ENCODE measurements around the gene CASTOR2. TPM values are rescaled to one million over a fixed set of nuclear protein-coding genes. Genes with fewer than 3 reads are reported as not detected.
"Not testable (repeated sequence)": the region's sequence is repeated elsewhere in the genome, so short reads cannot be mapped to it uniquely, and the experiment has no call there.

Gene CASTOR2
- total and polyA plus RNA-seq, 2 of the 13 experiments (the other 11 are each of a cell fraction or from before 2014, with no cell fraction given), result 7.0 to 8.7 TPM

DNA sequence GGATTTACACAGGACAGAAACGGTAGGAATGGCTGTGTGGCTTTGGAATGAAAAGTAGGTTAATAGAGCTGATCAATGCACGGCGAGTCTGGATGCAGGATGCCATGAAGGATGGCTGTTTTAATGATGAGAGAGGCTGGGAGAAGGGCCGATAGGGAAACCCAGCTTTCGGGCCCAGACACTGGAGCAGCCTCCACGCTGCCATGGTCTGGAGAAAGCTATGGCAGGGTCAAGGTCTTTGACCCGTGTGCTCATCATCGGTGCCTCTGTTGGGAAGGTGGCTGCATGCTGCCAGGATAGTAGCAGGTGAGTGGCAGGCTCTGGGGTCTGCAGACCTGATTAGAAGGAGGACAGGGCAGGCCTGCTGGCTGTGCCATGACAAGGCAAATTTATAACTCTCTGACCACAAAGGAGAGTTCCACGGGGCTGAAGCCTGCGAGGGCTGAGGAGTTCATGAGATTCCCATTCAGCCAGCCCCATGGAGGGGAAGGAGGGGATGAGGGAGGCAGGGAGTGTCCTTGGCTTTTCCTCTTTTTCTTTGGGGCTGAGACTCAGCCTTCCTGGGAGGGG, 42.1 kb upstream of the CASTOR2 start:
- POLR2A ChIA-PET; CTCF ChIA-PET (ENCODE audit: low intra/inter-chr PET ratio, low total read pairs); H2AFZ ChIP-seq (ENCODE audit: low read length); H3K9ac ChIP-seq (ENCODE audit: insufficient read depth, low read depth, low read length); H3K9me3 ChIP-seq (ENCODE audit: low read length); H3K79me2 ChIP-seq (ENCODE audit: insufficient read depth, low read length); H4K20me1 ChIP-seq (ENCODE audit: insufficient read depth, low read length); DNase-seq (ENCODE audit: low spot score); H3K27me3 ChIP-seq (ENCODE audit: control insufficient read depth in 1 of 2, insufficient read depth in 2 of 2, low read length in 2 of 2); H3K36me3 ChIP-seq (replicated peaks in 1 of 2; ENCODE audit: control insufficient read depth in 1 of 2, insufficient read depth in 2 of 2, low read length in 2 of 2); H3K4me3 ChIP-seq (replicated peaks in 1 of 3; ENCODE audit: insufficient read depth in 1 of 3, low read depth in 2 of 3, low read length in 3 of 3); H3K27ac ChIP-seq (ENCODE audit: extremely low read length, insufficient read depth, low read length); in situ Hi-C loops (cut with HindIII; ENCODE audit: extremely low pct_ligation_motif_present, low pct_unique_long_range_greater_than_20kb); intact Hi-C loops (cut with micrococcal nuclease; ENCODE audit: unreplicated experiment): not testable (repeated sequence)
- Histone ChIP-seq H3K4me1 (ENCODE audit: insufficient read depth, low read length) (peaks cover 24% of the 10 kb centered on the region; the same call in 1 of the 2 replicates), H3K4me2 (ENCODE audit: low read depth, low read length) (peak overlapping the region; percentile 32; the same call in 1 of the 2 replicates)
- TSS peak; percentile 48 for BruUV-seq (replicated peaks)
- WGBS (ENCODE audit: low lambda C conversion rate), result 14% methylated on average over 6 of the region's 10 CpGs
- peak; percentile 60 for FAIRE-seq
- peak; percentile 91 for ATAC-seq
- TF ChIP-seq NR2F6 (IDR thresholded peaks at IDR 0.05), result peak; percentile 58; the same call in 1 of the 2 replicates
- TF ChIP-seq NR2F6 (CRISPR knock-in tag; IDR thresholded peaks at IDR 0.05), result peak; percentile 87
- peak in 1 of 2 experiments; percentile 30; a peak in 1 of 4 replicates for TF ChIP-seq NR2F1 (CRISPR knock-in tag; IDR thresholded peaks at IDR 0.05)

DNA sequence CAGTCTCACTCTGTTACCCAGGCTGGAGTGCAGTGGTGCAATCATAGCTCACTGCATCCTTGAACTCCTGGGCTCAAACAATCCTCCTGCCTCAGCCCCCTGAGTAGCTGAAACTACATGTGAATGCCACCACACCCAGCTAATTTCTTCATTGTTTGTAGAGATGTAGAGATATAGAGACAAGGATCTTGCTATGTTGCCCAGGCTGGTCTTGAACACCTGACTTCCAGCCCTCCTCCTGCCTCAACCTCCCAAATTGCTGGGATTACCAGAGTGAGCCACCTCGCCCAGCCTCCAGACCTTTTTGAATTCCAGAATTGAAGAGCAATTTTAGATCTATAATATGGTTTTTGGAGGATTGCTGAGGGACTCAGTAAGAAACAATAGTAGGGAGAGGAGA, 40.9 kb upstream of the CASTOR2 start:
- H3K4me2 ChIP-seq (ENCODE audit: low read depth, low read length); POLR2A ChIA-PET; DNase-seq (ENCODE audit: low spot score); intact Hi-C loops (cut with micrococcal nuclease; ENCODE audit: unreplicated experiment); H3K27me3 ChIP-seq (ENCODE audit: control insufficient read depth in 1 of 2, insufficient read depth in 2 of 2, low read length in 2 of 2); in situ Hi-C loops (cut with HindIII; ENCODE audit: extremely low pct_ligation_motif_present, low pct_unique_long_range_greater_than_20kb); BruUV-seq (replicated peaks); H3K4me3 ChIP-seq (replicated peaks in 1 of 3; ENCODE audit: insufficient read depth in 1 of 3, low read depth in 2 of 3, low read length in 3 of 3); H2AFZ ChIP-seq (ENCODE audit: low read length); H3K27ac ChIP-seq (ENCODE audit: extremely low read length, insufficient read depth, low read length); ATAC-seq; H3K9ac ChIP-seq (ENCODE audit: insufficient read depth, low read depth, low read length); H4K20me1 ChIP-seq (ENCODE audit: insufficient read depth, low read length); FAIRE-seq; H3K79me2 ChIP-seq (ENCODE audit: insufficient read depth, low read length); CTCF ChIA-PET (ENCODE audit: low intra/inter-chr PET ratio, low total read pairs); H3K9me3 ChIP-seq (ENCODE audit: low read length); H3K36me3 ChIP-seq (replicated peaks in 1 of 2; ENCODE audit: control insufficient read depth in 1 of 2, insufficient read depth in 2 of 2, low read length in 2 of 2); TF ChIP-seq SOX6, SOX13 (IDR thresholded peaks at IDR 0.05): not testable (repeated sequence)
- TF ChIP-seq SOX6 (CRISPR knock-in tag; IDR thresholded peaks at IDR 0.05), result peak; percentile 47
- peak; percentile 24; the same call in 1 of the 2 replicates for TF ChIP-seq SOX5 (CRISPR knock-in tag; IDR thresholded peaks at IDR 0.05; ENCODE audit: borderline replicate concordance)
- peak; percentile 92 for TF ChIP-seq ZNF121 (CRISPR knock-in tag; IDR thresholded peaks at IDR 0.05)
- TF ChIP-seq CEBPG (CRISPR knock-in tag; IDR thresholded peaks at IDR 0.05), result 0 out of 2 replicates have a peak, but pooled peaks have one; percentile 27
- TF ChIP-seq SOX13 (CRISPR knock-in tag; conservative IDR thresholded peaks at IDR 0.05 in 1 of 2, IDR thresholded peaks at IDR 0.05 in 1 of 2), result peak in 1 of 2 experiments; percentile 32; a peak in 1 of 4 replicates
- peak; percentile 13; the same call in 1 of the 2 replicates for TF ChIP-seq HNF4A (CRISPR knock-in tag; IDR thresholded peaks at IDR 0.05)
- H3K4me1 ChIP-seq (ENCODE audit: insufficient read depth, low read length), result peaks cover 24% of the 10 kb centered on the region; the same call in 1 of the 2 replicates
- WGBS (ENCODE audit: low lambda C conversion rate), result 100% methylated on average over 1 of the region's 1 CpG

DNA sequence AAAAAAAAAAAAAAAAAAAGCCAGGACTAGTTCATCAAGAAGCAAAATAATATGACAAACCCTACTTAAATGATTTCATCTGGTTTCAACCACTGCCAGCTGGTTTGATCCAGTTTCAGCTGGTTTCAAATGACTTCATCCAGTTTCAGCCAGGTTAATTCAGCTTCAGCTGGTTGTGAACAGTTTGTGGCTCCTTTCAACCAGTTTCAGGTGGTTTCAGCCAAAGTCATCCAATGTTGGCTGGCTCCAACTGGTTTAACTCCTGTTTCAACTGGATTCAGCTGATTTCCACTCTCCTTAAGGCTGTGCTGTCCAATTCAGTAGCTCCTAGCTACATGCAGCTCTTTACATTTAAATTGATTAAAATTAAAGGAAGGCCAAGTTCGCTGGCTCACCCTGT, 37.5 kb upstream of the CASTOR2 start:
- CTCF ChIA-PET (ENCODE audit: low intra/inter-chr PET ratio, low total read pairs); DNase-seq (ENCODE audit: low spot score); H3K27me3 ChIP-seq (ENCODE audit: control insufficient read depth in 1 of 2, insufficient read depth in 2 of 2, low read length in 2 of 2); H3K27ac ChIP-seq (ENCODE audit: extremely low read length, insufficient read depth, low read length); H3K9me3 ChIP-seq (ENCODE audit: low read length); H3K36me3 ChIP-seq (replicated peaks in 1 of 2; ENCODE audit: control insufficient read depth in 1 of 2, insufficient read depth in 2 of 2, low read length in 2 of 2); BruUV-seq (replicated peaks); H3K4me2 ChIP-seq (ENCODE audit: low read depth, low read length); ATAC-seq; intact Hi-C loops (cut with micrococcal nuclease; ENCODE audit: unreplicated experiment); H2AFZ ChIP-seq (ENCODE audit: low read length); H3K9ac ChIP-seq (ENCODE audit: insufficient read depth, low read depth, low read length); in situ Hi-C loops (cut with HindIII; ENCODE audit: extremely low pct_ligation_motif_present, low pct_unique_long_range_greater_than_20kb); POLR2A ChIA-PET; H4K20me1 ChIP-seq (ENCODE audit: insufficient read depth, low read length); H3K79me2 ChIP-seq (ENCODE audit: insufficient read depth, low read length); FAIRE-seq; H3K4me3 ChIP-seq (replicated peaks in 1 of 3; ENCODE audit: insufficient read depth in 1 of 3, low read depth in 2 of 3, low read length in 3 of 3): not testable (repeated sequence)
- H3K4me1 ChIP-seq (ENCODE audit: insufficient read depth, low read length), result peaks cover 20% of the 10 kb centered on the region; the same call in 1 of the 2 replicates
- WGBS (ENCODE audit: low lambda C conversion rate), result no CpG with 5 or more reads among the region's 1 CpG

All from HepG2 (cell line).